K562 (cell line): ENCODE data around the gene MDK. TPM values are rescaled to one million over a fixed set of nuclear protein-coding genes. Genes with fewer than 3 reads are reported as not detected.
A peak's percentile ranks its signal among the peaks of the same experiment; 100 is the strongest.

Experiments
- ARID4B ChIP-seq: sonication (generic); formaldehyde crosslinking; IDR thresholded peaks from 2 replicates; pipeline ENCODE4 v1.8.0; 2022; ENCODE audit warnings: mild to moderate bottlenecking, missing genetic modification reagents
- CAMTA2 ChIP-seq: fragments of 250-450 bp; sonication (Bioruptor Pico); conservative IDR thresholded peaks from 2 replicates; pipeline ENCODE4 v1.5.1; 2022
- CHD4 ChIP-seq: fragments of 200-600 bp; sonication (generic); IDR thresholded peaks from 3 replicates; pipeline ENCODE4 v1.6.1; 2012; ENCODE audit warnings: low read depth, mild to moderate bottlenecking, mixed read lengths, low read length, inconsistent platforms; ENCODE audit not compliant: insufficient read depth, insufficient replicate concordance, poor library complexity, severe bottlenecking
- DPF2 ChIP-seq: fragments of 450-650 bp; IDR thresholded peaks from 2 replicates; pipeline ENCODE4 v1.6.1; 2016
- GATAD2B ChIP-seq: fragments of 450-650 bp; IDR thresholded peaks from 2 replicates; pipeline ENCODE4 v1.6.1; 2017; ENCODE audit warnings: mild to moderate bottlenecking, borderline replicate concordance
- PHF21A ChIP-seq: fragments of 450-650 bp; IDR thresholded peaks from 2 replicates; pipeline ENCODE4 v1.6.1; 2017; ENCODE audit warnings: low read depth, borderline replicate concordance
- RBBP5 ChIP-seq: fragments of 200-600 bp; sonication (generic); IDR thresholded peaks from 2 replicates; pipeline ENCODE4 v1.6.1; 2012; ENCODE audit warnings: borderline replicate concordance, mild to moderate bottlenecking, low read length, control low read depth, inconsistent platforms; ENCODE audit not compliant: insufficient read depth, poor library complexity, severe bottlenecking
- SMARCA5 ChIP-seq: fragments of 450-650 bp; IDR thresholded peaks from 2 replicates; pipeline ENCODE4 v1.6.1; 2016
- TAF1 ChIP-seq: IDR thresholded peaks from 2 replicates; pipeline ENCODE4 v1.6.1; 2011; ENCODE audit warnings: mild to moderate bottlenecking, low read length, moderate library complexity; ENCODE audit not compliant: insufficient read depth, control insufficient read depth, severe bottlenecking; ENCODE audit errors: extremely low read depth
- TCF15 ChIP-seq: fragments of 250-450 bp; sonication (Bioruptor Pico); IDR thresholded peaks from 2 replicates; pipeline ENCODE4 v1.8.0; 2022; ENCODE audit warnings: moderate library complexity, mild to moderate bottlenecking, inconsistent platforms
- TOE1 ChIP-seq, 2 experiments: fragments of 450-650 bp in 1 of 2; sonication (generic) in 1 of 2; formaldehyde crosslinking in 1 of 2; IDR thresholded peaks; 2 replicates each; pipeline versions ENCODE4 v1.7.1 to v1.8.0; 2016 to 2022; ENCODE audit warnings: borderline replicate concordance in 2 of 2, mild to moderate bottlenecking in 2 of 2, antibody characterized with exemption in 1 of 2, inconsistent platforms in 1 of 2, low read depth in 1 of 2, missing genetic modification reagents in 1 of 2, moderate library complexity in 1 of 2
- VEZF1 ChIP-seq: fragments of 200-800 bp; sonication (Bioruptor generic); IDR thresholded peaks from 2 replicates; pipeline ENCODE4 v1.6.1; 2017; ENCODE audit warnings: missing genetic modification characterization, missing compliant biosample characterization
- XRCC3 ChIP-seq: fragments of 450-650 bp; IDR thresholded peaks from 2 replicates; pipeline ENCODE4 v1.6.1; 2017; ENCODE audit warnings: mild to moderate bottlenecking, moderate library complexity
- ZFP91 ChIP-seq: sonication (generic); formaldehyde crosslinking; IDR thresholded peaks from 2 replicates; pipeline ENCODE4 v1.8.0; 2022; ENCODE audit warnings: mild to moderate bottlenecking, missing genetic modification reagents
- polyA plus RNA-seq, 8 experiments: library from polyadenylated mRNA; depleted of rRNA in 4 of 8; stranded (reverse) in 5 of 8; unstranded in 3 of 8; fragments of >200 nt; fragmentation: Nextera tagmentation in 2 of 8; fragmentation: Illumina TruSeq in 1 of 8; extraction: Ambion mirVana in 2 of 8; extraction: Trizol in 1 of 8; gene quantifications; 2 replicates each; pipeline versions ENCODE4 v1.2.1 to v1.2.3, GENCODE V29; 2011 to 2014; ENCODE audit warnings: inconsistent platforms in 1 of 8, missing spikeins in 1 of 8
- total RNA-seq, 7 experiments: library from RNA; depleted of rRNA in 6 of 7; stranded (reverse); fragments of >200 nt in 6 of 7; fragmentation: Illumina TruSeq in 2 of 7; extraction: Trizol in 2 of 7; gene quantifications; 2 replicates each; pipeline versions ENCODE4 v1.2.1 to v1.2.3, GENCODE V29; 2011 to 2021; ENCODE audit warnings: low replicate concordance in 1 of 7
- TF ChIP-seq, protein P1 (sequence below): sonication (generic); formaldehyde crosslinking; IDR thresholded peaks from 2 replicates; pipeline ENCODE4 v1.9.0; 2022; ENCODE audit warnings: mild to moderate bottlenecking, missing genetic modification reagents

Gene MDK
- total and polyA plus RNA-seq, 9 of the 15 experiments (the other 6 are each of a cell fraction or from before 2014, with no cell fraction given), result 20.7 to 700 (median 350) TPM

DNA sequence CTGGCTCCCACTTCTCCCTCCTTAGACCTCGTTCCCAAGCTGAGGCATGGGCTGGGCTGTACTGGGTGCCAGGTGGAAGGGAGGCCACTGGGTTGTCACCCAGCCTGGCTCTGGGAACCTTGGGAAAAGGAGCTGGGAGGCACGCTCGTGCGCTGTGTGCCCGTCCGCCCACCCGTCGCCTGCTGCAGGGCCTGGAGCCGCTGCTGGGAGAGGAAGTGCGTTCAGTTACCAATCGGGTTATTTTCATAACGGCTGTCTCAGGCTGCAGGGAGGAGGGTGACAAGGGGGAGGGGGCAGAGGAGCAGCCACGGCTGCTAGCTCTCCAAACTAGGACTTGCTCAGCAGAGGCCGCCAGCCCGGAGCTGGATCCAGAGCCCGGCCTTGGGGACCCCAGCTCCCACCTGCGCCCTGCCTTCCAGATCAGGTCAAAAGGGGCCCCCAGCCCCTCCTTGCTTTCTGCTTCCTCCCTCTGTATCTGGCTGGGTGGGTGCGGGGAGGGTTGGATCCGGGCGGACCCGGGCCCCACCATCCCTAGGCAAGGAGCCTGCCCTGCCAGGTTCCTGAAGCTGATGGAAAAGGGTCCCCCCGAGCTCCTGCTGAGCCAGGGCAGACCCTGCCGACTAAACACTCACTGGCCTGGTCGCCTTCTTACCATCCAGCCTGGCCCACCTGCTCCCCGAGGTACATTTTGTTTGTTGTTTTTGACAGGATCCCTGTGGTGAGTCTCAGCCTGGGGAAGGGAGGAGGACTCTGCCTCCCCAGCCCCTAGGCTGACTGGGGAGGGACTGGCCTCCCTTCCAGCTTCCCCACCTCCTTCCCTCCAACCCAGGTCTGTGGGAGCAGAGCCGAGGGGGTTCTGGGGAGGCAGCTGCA lies 19.9 kb upstream of the MDK start (continued):
- TF ChIP-seq PHF21A, result no peak; the same call in 1 of the 2 replicates
- TF ChIP-seq ZFP91, result no peak
- TF ChIP-seq TOE1 (IDR thresholded peaks at IDR 0.05; ENCODE audit: borderline replicate concordance), result no peak
- TF ChIP-seq TOE1 (CRISPR knock-in tag; IDR thresholded peaks at IDR 0.05; ENCODE audit: borderline replicate concordance, low read depth), result no peak
- TF ChIP-seq XRCC3, result no peak
- no peak for TF ChIP-seq CAMTA2 (CRISPR knock-in tag)
- peak; percentile 90 for TF ChIP-seq VEZF1 (CRISPR knock-in tag)
- TF ChIP-seq TCF15 (CRISPR knock-in tag), result no peak
- TF ChIP-seq CHD4, result no peak
- TF ChIP-seq TAF1, result peak; percentile 46
- no peak for TF ChIP-seq GATAD2B
- peak; percentile 44 for TF ChIP-seq RBBP5
- no peak for TF ChIP-seq DPF2
- no peak for TF ChIP-seq ARID4B (CRISPR knock-in tag)
- TF ChIP-seq SMARCA5, result no peak
- TF ChIP-seq, protein P1, sequence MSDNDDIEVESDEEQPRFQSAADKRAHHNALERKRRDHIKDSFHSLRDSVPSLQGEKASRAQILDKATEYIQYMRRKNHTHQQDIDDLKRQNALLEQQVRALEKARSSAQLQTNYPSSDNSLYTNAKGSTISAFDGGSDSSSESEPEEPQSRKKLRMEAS (CRISPR knock-in tag), result peak; percentile 56; the same call in 1 of the 2 replicates
